SK-N-SH (cell line): ENCODE measurements around the gene CHPF2. TPM values are rescaled to one million over a fixed set of nuclear protein-coding genes. Genes with fewer than 3 reads are reported as not detected.

ENCODE experiments used
- CTCF ChIA-PET: fragments of 300-600, 350-600 bp; formaldehyde crosslinking; extraction: SDS; loops from one replicate; lab custom pipeline; 2021; lab: Yijun Ruan, JAX
- POLR2A ChIA-PET: fragments of 350-600 bp; sonication (Branson Sonifier 250); formaldehyde crosslinking; extraction: SDS; loops from one replicate; lab custom pipeline; 2020; ENCODE audit warnings: antibody characterized with exemption, inconsistent platforms; lab: Yijun Ruan, JAX
- DNase-seq: peaks from one replicate; pipeline ENCODE4 v3.0.0; 2012
- H2AFZ ChIP-seq: fragments of 200-600 bp; sonication (generic); 2 replicates; pipeline ENCODE4 v1.8.1; 2016; ENCODE audit warnings: antibody characterized with exemption, mild to moderate bottlenecking, low read depth
- H3F3A ChIP-seq: fragments of 200-600 bp; sonication (generic); replicated peaks from 2 replicates; pipeline ENCODE3; 2016; ENCODE audit warnings: antibody characterized with exemption, mild to moderate bottlenecking; ENCODE audit not compliant: insufficient read depth
- H3K27ac ChIP-seq, 2 experiments: fragments of 200-500 bp in 1 of 2; fragments of 200-600 bp in 1 of 2; sonication (Bioruptor generic) in 1 of 2; sonication (generic), shearing (Covaris generic) in 1 of 2; 2 replicates each; pipeline versions ENCODE4 v1.5.1 to v1.6.1; 2014 to 2016; ENCODE audit warnings: low read depth in 2 of 2, inconsistent platforms in 1 of 2, low read length in 1 of 2, mild to moderate bottlenecking in 1 of 2, mixed read lengths in 1 of 2
- H3K27me3 ChIP-seq: fragments of 200-600 bp; sonication (generic), shearing (Covaris generic); 2 replicates; pipeline ENCODE4 v1.6.1; 2016; ENCODE audit warnings: mixed run types; ENCODE audit not compliant: insufficient read depth
- H3K36me3 ChIP-seq, 2 experiments: fragments of 200-500 bp in 1 of 2; fragments of 200-600 bp in 1 of 2; sonication (Bioruptor generic) in 1 of 2; sonication (generic) in 1 of 2; replicated peaks in 1 of 2; 2 replicates each; pipeline versions ENCODE3 to v1.5.1; 2014 to 2016; ENCODE audit warnings: low read length in 1 of 2, mild to moderate bottlenecking in 1 of 2; ENCODE audit not compliant: insufficient read depth in 2 of 2, control insufficient read depth in 1 of 2
- H3K4me1 ChIP-seq, 2 experiments: fragments of 200-500 bp in 1 of 2; fragments of 200-600 bp in 1 of 2; sonication (Bioruptor generic) in 1 of 2; sonication (generic), shearing (Covaris generic) in 1 of 2; 2 replicates each; pipeline versions ENCODE4 v1.5.1 to v1.6.1; 2014 to 2016; ENCODE audit warnings: low read depth in 1 of 2, low read length in 1 of 2, mixed run types in 1 of 2; ENCODE audit not compliant: insufficient read depth in 2 of 2, control insufficient read depth in 1 of 2
- H3K4me2 ChIP-seq: fragments of 200-600 bp; sonication (generic), shearing (Covaris generic); 2 replicates; pipeline ENCODE4 v1.6.1; 2017; ENCODE audit warnings: mixed run types
- H3K4me3 ChIP-seq, 2 experiments: fragments of 200-500 bp in 1 of 2; fragments of 200-600 bp in 1 of 2; sonication (Bioruptor generic) in 1 of 2; sonication (generic), shearing (Covaris generic) in 1 of 2; 2 replicates each; pipeline versions ENCODE4 v1.5.1 to v1.8.1; 2014 to 2016; ENCODE audit warnings: low read depth in 2 of 2, inconsistent platforms in 1 of 2, low read length in 1 of 2, mild to moderate bottlenecking in 1 of 2, mixed read lengths in 1 of 2, moderate library complexity in 1 of 2
- H3K79me2 ChIP-seq: fragments of 200-600 bp; sonication (generic); 2 replicates; pipeline ENCODE4 v1.8.1; 2017; ENCODE audit warnings: mild to moderate bottlenecking; ENCODE audit not compliant: insufficient read depth
- H3K9ac ChIP-seq: fragments of 200-600 bp; sonication (generic); 2 replicates; pipeline ENCODE4 v1.6.1; 2017; ENCODE audit warnings: mixed run types
- H3K9me2 ChIP-seq: fragments of 200-600 bp; sonication (generic); 2 replicates; pipeline ENCODE4 v1.6.1; 2017; ENCODE audit warnings: mixed run types
- H3K9me3 ChIP-seq: fragments of 200-600 bp; sonication (generic); 2 replicates; pipeline ENCODE4 v1.6.1; 2017; ENCODE audit warnings: mixed run types, mild to moderate bottlenecking, moderate library complexity
- H4K20me1 ChIP-seq: fragments of 200-600 bp; sonication (generic); 2 replicates; pipeline ENCODE4 v1.6.1; 2017; ENCODE audit warnings: mild to moderate bottlenecking, mixed run types; ENCODE audit not compliant: insufficient read depth
- CHD2 ChIP-seq: fragments of 150-350 bp; IDR thresholded peaks from 2 replicates; pipeline ENCODE4 v1.6.1; 2018; ENCODE audit warnings: low read length; ENCODE audit not compliant: partially characterized antibody
- CTCF ChIP-seq: fragments of 200-600 bp; sonication (generic); IDR thresholded peaks from 2 replicates; pipeline ENCODE4 v1.6.1; 2017; ENCODE audit warnings: antibody characterized with exemption, mild to moderate bottlenecking, moderate library complexity
- EP300 ChIP-seq, 2 experiments: IDR thresholded peaks; 2 replicates each; pipeline versions ENCODE4 v1.4.0 to v1.6.1; 2012; ENCODE audit warnings: borderline replicate concordance in 1 of 2, low read depth in 1 of 2, low read length in 1 of 2
- EZH2phosphoT487 ChIP-seq: fragments of 200-600 bp; sonication (generic); IDR thresholded peaks from 2 replicates; pipeline ENCODE4 v1.6.1; 2017; ENCODE audit warnings: low read depth, mixed run types, mild to moderate bottlenecking, antibody characterized with exemption, moderate library complexity, borderline replicate concordance
- FOSL2 ChIP-seq: IDR thresholded peaks from 2 replicates; pipeline ENCODE4 v1.4.0; 2012; ENCODE audit warnings: low read depth, mild to moderate bottlenecking, moderate library complexity, borderline replicate concordance
- FOXJ3 ChIP-seq: sonication (generic); formaldehyde crosslinking; IDR thresholded peaks from 2 replicates; pipeline ENCODE4 v1.5.1; 2020; ENCODE audit warnings: mild to moderate bottlenecking, missing genetic modification reagents
- FOXM1 ChIP-seq: IDR thresholded peaks from 2 replicates; pipeline ENCODE4 v1.4.0; 2012; ENCODE audit warnings: low read depth, mild to moderate bottlenecking
- GABPA ChIP-seq: IDR thresholded peaks from 2 replicates; pipeline ENCODE4 v1.4.0; 2012; ENCODE audit warnings: low read depth, mild to moderate bottlenecking
- GATA2 ChIP-seq: sonication (generic); formaldehyde crosslinking; IDR thresholded peaks from 2 replicates; pipeline ENCODE4 v1.5.0; 2020; ENCODE audit warnings: mild to moderate bottlenecking, missing genetic modification reagents
- IRF3 ChIP-seq: fragments of 150-350 bp; IDR thresholded peaks from 2 replicates; pipeline ENCODE4 v1.6.1; 2016; ENCODE audit warnings: mild to moderate bottlenecking, low read depth, low read length
- MAX ChIP-seq: IDR thresholded peaks from 2 replicates; pipeline ENCODE4 v1.4.0; 2012; ENCODE audit warnings: low read depth
- POLR2AphosphoS5 ChIP-seq: IDR thresholded peaks from 2 replicates; pipeline ENCODE4 v1.6.1; 2012; ENCODE audit warnings: low read depth, low read length
- RXRA ChIP-seq: IDR thresholded peaks from 2 replicates; pipeline ENCODE4 v1.4.0; 2012; ENCODE audit warnings: low read depth, mild to moderate bottlenecking, borderline replicate concordance
- TCF12 ChIP-seq: IDR thresholded peaks from 2 replicates; pipeline ENCODE4 v1.4.0; 2012
- TEAD4 ChIP-seq: IDR thresholded peaks from 2 replicates; pipeline ENCODE4 v1.4.0; 2012; ENCODE audit warnings: mild to moderate bottlenecking, borderline replicate concordance; ENCODE audit not compliant: insufficient read depth
- USF2 ChIP-seq: fragments of 150-350 bp; IDR thresholded peaks from 2 replicates; pipeline ENCODE4 v1.6.1; 2017; ENCODE audit warnings: antibody characterized with exemption, low read length, low read depth, borderline replicate concordance
- YY1 ChIP-seq: IDR thresholded peaks from 2 replicates; pipeline ENCODE4 v1.4.0; 2012; ENCODE audit warnings: low read depth, mild to moderate bottlenecking
- ZBTB33 ChIP-seq: IDR thresholded peaks from 2 replicates; pipeline ENCODE4 v1.4.0; 2012; ENCODE audit warnings: low read depth, borderline replicate concordance
- WGBS: methylation state at CpG from one replicate; pipeline ENCODE4 v1.1.6; 2017; ENCODE audit warnings: low lambda C conversion rate; 5-methylcytosine and 5-hydroxymethylcytosine counted together
- polyA plus RNA-seq, 3 experiments: library from polyadenylated mRNA; depleted of rRNA; stranded (reverse); fragments of >200 nt; gene quantifications; 2 replicates each; pipeline ENCODE4 v1.2.3, GENCODE V29; 2012

The CHPF2 gene
- polyA plus RNA-seq, 1 of the 3 experiments (the other 2 are of a cell fraction) = 68.6 TPM

GRCh38 chr7:151197932-151198331, 34.4 kb upstream of the CHPF2 start:
- no peak for TF ChIP-seq GATA2
- TF ChIP-seq FOXM1 = no peak
- no peak for TF ChIP-seq EZH2phosphoT487
- no peak for TF ChIP-seq EP300 (IDR thresholded peaks at IDR 0.05; ENCODE audit: borderline replicate concordance in 1 of 2, low read depth in 1 of 2, low read length in 1 of 2)
- CTCF ChIA-PET = interaction anchor here (1.5 kb wide), 1 partner anchor 46 kb away, joined by 4 read pairs; no protein-coding TSS in a partner anchor
- DNase-seq = no peak
- Histone ChIP-seq H3K9ac (no peak overlapping the region), H3K27me3 (peaks cover 74% of the 10 kb centered on the region), H3K4me2 (no peak overlapping the region), H3K27ac (no peak overlapping the region), H3K79me2 (no peaks in the 10 kb centered on the region), H3K9me2 (no peaks in the 10 kb centered on the region), H4K20me1 (no peaks in the 10 kb centered on the region), H2AFZ (no peak overlapping the region), H3K36me3 (no peaks in the 10 kb centered on the region), H3K4me3 (no peak overlapping the region), H3K9me3 (no peaks in the 10 kb centered on the region), H3K4me1 (no peaks in the 10 kb centered on the region), H3F3A (no peaks in the 10 kb centered on the region)
- POLR2A ChIA-PET = no interaction called here

GRCh38 chr7:151198945-151199848, 33.1 kb upstream of the CHPF2 start:
- H2AFZ ChIP-seq = no peak overlapping the region
- no peak overlapping the region for H3K4me2 ChIP-seq
- POLR2A ChIA-PET = no interaction called here
- no peak overlapping the region for H3K9ac ChIP-seq
- no peaks in the 10 kb centered on the region for H4K20me1 ChIP-seq
- no peaks in the 10 kb centered on the region for H3K4me1 ChIP-seq
- H3K36me3 ChIP-seq = no peaks in the 10 kb centered on the region
- H3K27me3 ChIP-seq = peaks cover 77% of the 10 kb centered on the region
- no peaks in the 10 kb centered on the region for H3K79me2 ChIP-seq
- H3K4me3 ChIP-seq = no peak overlapping the region
- TF ChIP-seq MAX = no peak
- TF ChIP-seq TEAD4 = no peak
- no peak for TF ChIP-seq GABPA
- no peak for TF ChIP-seq USF2
- no peak for TF ChIP-seq IRF3
- no peak for TF ChIP-seq CTCF
- TF ChIP-seq FOSL2 = no peak
- no peak for TF ChIP-seq ZBTB33
- TF ChIP-seq GATA2 = no peak
- no peak for TF ChIP-seq FOXJ3
- TF ChIP-seq RXRA = no peak
- no peak for TF ChIP-seq YY1
- no peak for TF ChIP-seq TCF12
- no peak for TF ChIP-seq CHD2
- TF ChIP-seq POLR2AphosphoS5 = no peak
- CTCF ChIA-PET = interaction anchor here (0.9 to 1.7 kb wide), 6 partner anchors 20 to 76 kb away, joined by 3 to 4 read pairs (median 3); no protein-coding TSS in a partner anchor
- WGBS = 61% methylated on average over 30 of the region's 30 CpGs
- H3K27ac ChIP-seq = no peak overlapping the region
- no peaks in the 10 kb centered on the region for H3F3A ChIP-seq
- no peaks in the 10 kb centered on the region for H3K9me3 ChIP-seq
- no peak for DNase-seq
- H3K9me2 ChIP-seq = no peaks in the 10 kb centered on the region
